Activated effector memory CD4-positive, alpha-beta T cell treated with Interleukin-2 at 50 U/mL for 16 hours (primary cell): Measurements from ENCODE around the gene LRP1B.

Experiments used
- DNase-seq: peaks from one replicate; pipeline ENCODE4 v3.0.0-alpha.2; 2020

LRP1B gene

GRCh38 chr2:140262908-140263307, 1867.9 kb downstream of the LRP1B start:
- no peak for DNase-seq

- DNase-seq = no peak
Measured at GRCh38 chr2:140257692-140258300, 1873.0 kb downstream of the LRP1B start.

- DNase-seq = no peak
Measured at GRCh38 chr2:140256080-140256479, 1874.7 kb downstream of the LRP1B start.

GRCh38 chr2:140249821-140250220, 1881.0 kb downstream of the LRP1B start:
- no peak for DNase-seq

- DNase-seq = no peak
Measured at GRCh38 chr2:140248623-140249022, 1882.2 kb downstream of the LRP1B start.

GRCh38 chr2:140247451-140248195, 1883.2 kb downstream of the LRP1B start:
- no peak for DNase-seq

GRCh38 chr2:140246957-140247356, 1883.9 kb downstream of the LRP1B start:
- DNase-seq = no peak

- DNase-seq = no peak
Measured at GRCh38 chr2:140246058-140246457, 1884.8 kb downstream of the LRP1B start.

GRCh38 chr2:140242889-140243288, 1887.9 kb downstream of the LRP1B start:
- DNase-seq = no peak

GRCh38 chr2:140234116-140234515, 1896.7 kb downstream of the LRP1B start:
- DNase-seq = no peak

- DNase-seq = no peak
Measured at GRCh38 chr2:140210963-140211362, 1919.9 kb downstream of the LRP1B start.

GRCh38 chr2:140205093-140205492, 1925.7 kb downstream of the LRP1B start:
- DNase-seq = no peak

- no peak for DNase-seq
Measured at GRCh38 chr2:140203347-140203746, 1927.5 kb downstream of the LRP1B start.

- no peak for DNase-seq
Measured at GRCh38 chr2:140201572-140201971, 1929.2 kb downstream of the LRP1B start.

- no peak for DNase-seq
Measured at GRCh38 chr2:140200764-140201163, 1930.1 kb downstream of the LRP1B start.

- DNase-seq = no peak
Measured at GRCh38 chr2:140200307-140200706, 1930.5 kb downstream of the LRP1B start.

- no peak for DNase-seq
Measured at GRCh38 chr2:140199312-140199711, 1931.5 kb downstream of the LRP1B start.

- no peak for DNase-seq
Measured at GRCh38 chr2:140187086-140187485, 1943.7 kb downstream of the LRP1B start.

GRCh38 chr2:140186313-140186712, 1944.5 kb downstream of the LRP1B start:
- no peak for DNase-seq

GRCh38 chr2:140185076-140185475, 1945.7 kb downstream of the LRP1B start:
- no peak for DNase-seq

- no peak for DNase-seq
Measured at GRCh38 chr2:140183056-140183765, 1947.6 kb downstream of the LRP1B start.
